Measurements from ENCODE around the gene ARMH4.

GRCh38 chr14:58099682-58100081 is 52.3 kb downstream of the ARMH4 start:
- no peak for TF ChIP-seq CTCF (IDR thresholded peaks at IDR 0.05; ENCODE audit: low read depth, low read length, poor library complexity, severe bottlenecking)
- TF ChIP-seq EZH2phosphoT487 (IDR thresholded peaks at IDR 0.05; ENCODE audit: borderline replicate concordance, low read length), result no peak

All from DOHH2 (cell line).